ENCODE measurements around the gene SDHAF3.
"Not testable (repeated sequence)": the region's sequence is repeated elsewhere in the genome, so short reads cannot be mapped to it uniquely, and the experiment has no call there.

SDHAF3 gene

DNA sequence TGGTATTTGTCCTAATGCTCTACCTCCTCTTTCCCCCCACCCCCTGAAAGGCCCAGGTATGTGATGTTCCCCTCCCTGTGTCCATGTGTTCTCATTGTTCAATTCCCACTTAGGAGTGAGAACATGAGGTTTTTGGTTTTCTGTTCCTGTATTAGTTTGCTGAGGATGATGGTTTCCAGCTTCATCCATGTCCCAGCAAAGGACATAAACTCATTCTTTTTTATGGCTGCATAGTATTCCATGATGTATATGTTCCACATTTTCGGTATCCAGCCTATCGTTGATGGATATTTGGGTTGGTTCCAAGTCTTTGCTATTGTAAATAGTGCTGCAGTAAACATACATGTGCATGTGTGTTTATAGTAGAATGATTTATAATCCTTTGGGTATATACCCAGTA lies 5.6 kb downstream of the SDHAF3 start:
- not testable (repeated sequence) for DNase-seq (ENCODE audit: low read depth in 1 of 2, low spot score in 1 of 2)

DNA sequence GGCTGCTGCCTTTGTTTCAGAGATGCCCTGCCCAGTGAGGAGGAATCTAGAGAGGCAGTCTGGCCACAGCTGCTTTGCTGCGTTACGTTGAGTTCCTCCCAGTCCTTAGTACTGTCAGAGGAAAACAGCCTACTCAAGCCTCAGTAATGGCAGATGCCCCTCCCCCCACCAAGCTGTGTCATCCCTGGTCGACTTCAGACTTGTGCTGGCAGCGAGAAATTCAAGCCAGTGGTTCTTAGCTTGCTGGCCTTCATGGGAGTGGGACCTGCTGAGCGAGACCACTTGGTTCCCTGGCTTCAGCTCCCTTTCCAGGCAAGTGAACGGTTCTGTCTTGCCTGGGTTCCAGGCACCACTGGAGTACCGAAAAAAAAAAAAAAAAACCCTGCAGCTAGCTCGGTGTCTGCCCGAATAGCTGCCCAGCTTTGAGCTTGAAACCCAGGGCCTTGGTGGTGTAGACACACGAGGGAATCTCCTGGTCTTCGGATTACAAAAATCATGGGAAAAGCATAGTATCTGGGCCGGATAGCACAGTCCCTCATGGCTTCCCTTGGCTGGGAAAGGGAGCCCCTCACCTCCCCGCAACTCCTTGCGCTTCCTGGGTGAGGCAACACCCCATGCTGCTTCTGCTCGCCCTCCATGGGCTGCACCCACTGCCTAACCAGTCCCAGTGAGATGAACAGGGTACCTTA lies 9.1 kb downstream of the SDHAF3 start:
- DNase-seq (ENCODE audit: low read depth in 1 of 2, low spot score in 1 of 2): no peak

DNA sequence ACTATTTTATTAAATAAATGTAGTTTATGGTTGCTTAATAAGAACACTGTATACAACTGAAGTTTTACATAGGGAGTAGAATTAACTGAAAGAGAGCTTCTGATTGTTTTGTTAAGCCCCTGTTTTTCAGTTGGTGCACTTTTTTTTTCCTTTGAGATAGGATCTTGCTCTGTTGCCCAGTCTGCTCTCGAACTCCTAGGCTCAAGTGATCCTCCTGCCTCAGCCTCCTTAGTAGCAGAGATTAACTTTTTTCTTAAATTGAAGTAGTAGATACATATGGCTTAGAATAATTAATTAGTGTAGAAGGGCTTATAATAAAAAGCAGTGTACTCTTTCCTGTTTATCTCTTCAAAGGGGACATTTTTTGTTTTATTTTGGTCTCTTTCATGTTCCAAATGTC lies 11.2 kb downstream of the SDHAF3 start:
- DNase-seq (ENCODE audit: low read depth in 1 of 2, low spot score in 1 of 2): no peak

DNA sequence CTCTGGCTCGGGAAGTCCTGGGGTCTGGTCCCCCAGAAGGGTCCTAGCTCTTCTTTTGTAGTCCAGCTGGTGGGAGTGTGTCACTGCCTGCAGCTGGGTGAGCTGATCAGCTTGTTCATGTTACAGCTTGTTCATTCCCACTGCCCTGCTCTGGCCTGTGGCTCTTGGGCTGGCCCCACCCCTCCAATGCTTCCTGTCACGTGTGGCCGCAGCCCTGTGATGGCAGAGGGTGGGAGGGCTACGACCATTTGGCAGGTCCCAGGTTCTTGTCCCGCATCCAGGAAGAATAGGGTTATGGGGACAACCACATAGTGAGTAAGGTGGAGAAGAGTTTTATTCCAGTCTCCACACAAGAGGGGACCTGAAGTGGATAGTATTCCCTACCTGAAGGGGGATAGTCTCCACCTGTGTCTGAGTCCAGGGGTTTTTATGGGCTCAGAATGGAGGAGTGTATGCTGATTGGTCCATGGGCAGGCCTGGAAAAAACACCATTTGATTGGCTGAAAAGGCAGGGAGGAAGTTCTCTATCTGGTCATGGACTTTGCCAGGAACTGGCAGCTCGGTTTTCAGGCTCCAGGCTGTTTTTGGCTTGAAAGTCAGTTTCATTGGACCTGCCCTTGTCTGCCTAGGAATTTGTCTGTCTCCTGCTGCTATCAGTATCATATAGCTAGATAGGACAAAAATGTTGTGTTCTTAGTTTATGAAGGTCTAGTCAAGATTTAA lies 13.1 kb downstream of the SDHAF3 start:
- DNase-seq (ENCODE audit: low read depth in 1 of 2, low spot score in 1 of 2): no peak

DNA sequence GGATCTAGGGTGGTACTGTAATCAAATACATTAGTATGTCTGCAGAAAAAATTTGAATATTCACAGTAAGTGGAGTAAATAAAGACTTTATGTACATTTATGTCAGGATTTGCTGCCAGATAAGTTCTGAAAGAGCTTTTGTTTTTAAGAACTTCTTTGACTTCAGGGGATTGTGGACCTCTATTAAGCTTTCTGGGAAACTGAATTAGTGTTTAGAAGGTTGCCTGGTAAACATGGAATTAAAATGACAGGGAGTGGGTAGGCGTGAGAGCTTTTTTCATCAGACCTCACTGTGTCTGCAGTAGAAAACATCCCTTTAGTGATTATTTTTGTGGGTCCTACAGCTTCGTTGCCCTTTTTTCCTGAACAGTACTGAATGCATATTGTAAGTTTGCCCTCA lies 15.7 kb downstream of the SDHAF3 start:
- DNase-seq (ENCODE audit: low read depth in 1 of 2, low spot score in 1 of 2): no peak

DNA sequence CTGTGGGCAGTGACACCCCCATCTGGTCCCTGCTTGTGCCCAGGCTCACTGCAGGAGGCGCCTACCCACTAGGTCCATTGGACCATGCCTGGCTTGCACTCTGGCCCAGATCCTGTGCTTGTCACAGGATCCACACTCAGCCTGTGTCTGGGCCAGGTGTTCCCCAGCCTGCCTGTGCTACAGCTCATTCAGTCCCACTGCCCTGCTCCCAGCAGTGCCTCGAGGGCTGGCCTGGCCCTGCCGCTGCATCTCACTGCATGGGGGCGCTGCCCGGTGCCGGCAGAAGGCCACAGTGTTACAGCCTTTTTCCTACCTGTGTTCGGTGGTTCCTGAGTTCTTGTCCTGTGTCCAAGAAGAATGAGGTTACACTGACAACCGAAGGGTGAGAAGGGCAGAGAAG lies 21.3 kb downstream of the SDHAF3 start:
- DNase-seq (ENCODE audit: low read depth in 1 of 2, low spot score in 1 of 2): no peak

DNA sequence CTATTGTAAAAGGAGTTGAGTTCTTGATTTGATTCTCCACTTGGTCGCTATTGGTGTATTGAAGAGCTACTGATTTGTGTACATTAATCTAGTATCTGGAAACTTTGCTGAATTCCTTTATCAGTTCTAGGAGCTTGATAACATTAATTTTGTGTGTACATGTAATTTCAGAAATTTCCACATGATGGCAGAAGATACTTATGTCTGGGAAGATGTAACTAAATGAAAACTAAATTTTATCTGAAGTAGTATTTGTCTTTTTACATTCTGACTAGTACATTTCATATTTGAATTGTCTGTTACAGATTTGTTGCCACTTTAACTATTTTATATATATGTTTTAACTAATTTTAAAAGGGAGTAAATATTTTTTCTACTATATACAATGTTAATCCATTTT lies 27.6 kb downstream of the SDHAF3 start:
- DNase-seq (ENCODE audit: low read depth in 1 of 2, low spot score in 1 of 2): no peak

DNA sequence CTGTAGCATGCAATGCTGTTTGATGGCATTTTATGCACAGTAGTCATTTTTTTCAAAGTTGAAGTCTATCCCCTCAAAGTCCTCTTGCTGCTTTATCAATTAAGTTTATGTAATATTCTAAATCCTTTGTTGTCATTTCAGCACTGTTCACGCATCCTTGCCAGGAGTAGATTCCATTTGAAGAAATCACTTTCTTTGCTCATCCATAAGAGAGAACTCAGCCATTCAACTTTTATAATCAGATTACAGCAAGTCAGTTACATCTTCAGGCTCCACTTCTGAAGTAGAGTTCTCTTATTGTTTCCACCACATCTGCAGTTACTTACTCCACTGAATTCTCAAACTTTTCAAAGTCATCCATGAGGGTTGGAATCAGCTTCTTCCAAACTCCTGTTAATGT lies 32.3 kb downstream of the SDHAF3 start:
- DNase-seq (ENCODE audit: low read depth in 1 of 2, low spot score in 1 of 2): no peak

DNA sequence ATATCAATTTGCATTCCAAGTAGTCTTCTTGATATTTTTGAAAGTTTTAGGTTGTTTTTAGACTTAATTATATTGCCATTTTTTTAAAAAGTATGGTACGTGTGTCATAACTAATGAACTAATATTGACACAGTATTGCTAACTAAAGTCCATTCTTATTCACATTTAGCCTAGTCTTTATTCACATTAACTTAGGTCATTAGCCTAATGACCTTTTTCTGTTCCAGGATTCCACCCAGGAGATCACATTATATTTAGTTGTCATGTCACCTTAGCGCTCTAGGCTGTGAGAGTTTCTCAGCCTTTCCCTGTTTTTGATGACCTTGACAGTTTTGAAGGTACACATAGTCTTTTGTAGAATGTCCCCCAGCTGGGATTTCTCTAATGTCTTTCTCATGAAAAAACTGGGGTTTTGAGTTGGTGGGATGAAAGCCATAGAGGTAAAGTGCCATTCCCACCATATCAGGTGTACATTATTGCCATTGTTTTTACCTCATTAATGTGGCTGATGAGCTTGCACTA lies 38.5 kb downstream of the SDHAF3 start:
- no peak for DNase-seq (ENCODE audit: low read depth in 1 of 2, low spot score in 1 of 2)

DNA sequence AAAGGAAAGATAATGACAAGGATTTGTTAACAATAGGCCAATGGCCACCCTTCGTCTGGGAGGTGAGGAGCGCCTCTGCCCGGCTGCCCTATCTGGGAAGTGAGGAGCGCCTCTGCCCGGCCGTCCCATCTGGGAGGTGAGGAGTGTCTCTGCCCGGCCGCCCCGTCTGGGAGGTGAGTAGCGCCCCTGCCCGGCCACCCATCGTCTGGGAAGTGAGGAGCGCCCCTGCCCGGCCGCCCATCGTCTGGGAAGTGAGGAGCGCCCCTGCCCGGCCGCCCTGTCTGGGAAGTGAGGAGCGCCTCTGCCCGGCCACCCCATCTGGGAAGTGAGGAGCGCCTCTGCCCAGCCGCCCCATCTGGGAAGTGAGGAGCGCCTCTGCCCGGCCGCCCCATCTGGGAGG lies 42.5 kb downstream of the SDHAF3 start:
- DNase-seq (ENCODE audit: low read depth in 1 of 2, low spot score in 1 of 2): not testable (repeated sequence)

DNA sequence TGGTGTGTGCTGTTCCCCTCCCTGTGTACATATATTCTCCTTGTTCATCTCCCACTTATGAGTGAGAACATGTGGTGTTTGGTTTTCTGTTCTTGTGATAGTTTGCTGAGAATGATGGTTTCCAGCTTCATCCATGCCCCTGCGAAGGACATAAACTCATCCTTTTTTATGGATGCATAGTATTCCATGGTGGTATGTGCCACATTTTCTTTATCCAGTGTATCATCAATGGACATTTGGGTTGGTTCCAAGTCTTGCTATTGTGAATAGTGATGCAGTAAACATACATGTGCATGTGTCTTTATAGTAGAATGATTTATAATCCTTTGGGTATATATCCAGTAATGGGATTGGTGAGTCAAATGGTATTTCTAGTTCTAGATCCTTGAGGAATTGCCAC lies 44.1 kb downstream of the SDHAF3 start:
- DNase-seq (ENCODE audit: low read depth in 1 of 2, low spot score in 1 of 2): not testable (repeated sequence)

DNA sequence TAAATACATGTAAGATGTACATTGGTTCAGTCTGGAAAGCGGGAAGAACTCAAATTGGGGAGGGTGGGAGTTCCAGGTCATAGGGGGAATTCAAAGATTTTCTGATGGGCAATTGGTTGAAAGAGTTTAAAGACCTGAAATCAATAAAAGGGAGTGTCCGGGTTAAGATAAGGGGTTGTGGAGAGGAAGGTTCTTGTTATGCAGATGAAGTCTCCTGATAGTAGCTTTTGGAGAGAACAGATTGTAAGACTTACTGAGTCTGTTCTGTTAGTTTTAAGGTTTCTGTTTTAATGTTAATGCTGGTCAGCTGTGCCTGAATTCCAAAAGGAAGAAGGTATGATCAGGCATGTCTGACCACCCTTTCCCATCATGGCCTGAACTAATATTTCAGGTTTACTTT lies 48.8 kb downstream of the SDHAF3 start:
- no peak for DNase-seq (ENCODE audit: low read depth in 1 of 2, low spot score in 1 of 2)

DNA sequence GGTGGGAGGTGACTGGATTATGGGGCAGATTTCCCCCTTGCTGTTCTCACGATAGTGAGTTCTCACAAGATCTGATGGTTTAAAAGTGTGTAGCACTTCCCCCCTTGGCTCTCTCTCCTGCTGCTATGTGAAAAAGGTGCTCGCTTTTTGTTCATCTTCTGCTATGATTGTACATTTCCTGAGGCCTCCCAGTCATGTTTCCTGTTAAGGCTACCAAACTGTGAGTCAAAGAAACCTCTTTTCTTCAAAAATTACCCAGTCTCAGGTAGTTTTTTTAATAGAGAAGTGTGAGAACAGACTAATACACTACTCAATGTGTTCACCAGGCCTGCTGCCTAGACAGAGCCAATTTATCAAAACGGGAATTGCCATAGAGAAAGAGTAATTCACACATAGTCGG lies 49.7 kb downstream of the SDHAF3 start:
- no peak for DNase-seq (ENCODE audit: low read depth in 1 of 2, low spot score in 1 of 2)

DNA sequence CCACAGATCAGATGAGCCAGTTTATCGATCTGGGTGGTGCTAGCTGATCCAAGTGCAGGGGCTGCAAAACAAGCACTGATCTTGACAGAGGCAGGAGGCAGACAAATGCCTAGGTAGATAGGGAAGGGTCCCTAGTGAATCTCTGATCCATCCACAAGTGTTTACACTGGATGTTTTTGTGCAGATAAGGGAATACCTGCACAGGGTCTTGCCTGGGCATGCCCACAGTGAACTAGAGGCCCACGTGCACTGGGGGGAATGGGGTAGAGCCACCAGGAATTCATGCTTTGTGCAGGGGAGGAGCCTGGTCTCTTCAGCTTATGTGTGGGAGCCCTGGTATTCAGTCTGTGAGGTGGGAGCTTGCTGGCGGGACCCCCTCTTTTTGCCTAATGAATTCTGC lies 50.3 kb downstream of the SDHAF3 start:
- DNase-seq (ENCODE audit: low read depth in 1 of 2, low spot score in 1 of 2): no peak

DNA sequence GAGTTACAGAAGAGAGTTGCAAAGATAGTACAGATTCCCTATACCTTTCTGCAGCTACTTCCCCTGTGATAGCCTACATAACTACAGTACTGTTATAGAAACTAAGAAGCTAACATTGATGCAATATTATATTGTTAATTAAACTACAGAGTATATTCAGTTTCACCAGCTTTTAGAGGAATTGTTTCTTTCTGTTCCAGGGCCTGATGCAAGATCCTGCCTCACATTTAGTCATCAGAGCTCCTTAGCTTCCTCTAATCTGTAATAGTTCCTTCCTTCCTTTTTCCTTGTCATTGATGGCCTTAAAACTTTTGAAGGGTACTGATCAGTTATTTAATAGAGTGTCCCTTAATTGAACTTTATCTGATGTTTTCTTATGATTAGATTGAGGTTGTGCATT lies 56.8 kb downstream of the SDHAF3 start:
- no peak for DNase-seq (ENCODE audit: low read depth in 1 of 2, low spot score in 1 of 2)

DNA sequence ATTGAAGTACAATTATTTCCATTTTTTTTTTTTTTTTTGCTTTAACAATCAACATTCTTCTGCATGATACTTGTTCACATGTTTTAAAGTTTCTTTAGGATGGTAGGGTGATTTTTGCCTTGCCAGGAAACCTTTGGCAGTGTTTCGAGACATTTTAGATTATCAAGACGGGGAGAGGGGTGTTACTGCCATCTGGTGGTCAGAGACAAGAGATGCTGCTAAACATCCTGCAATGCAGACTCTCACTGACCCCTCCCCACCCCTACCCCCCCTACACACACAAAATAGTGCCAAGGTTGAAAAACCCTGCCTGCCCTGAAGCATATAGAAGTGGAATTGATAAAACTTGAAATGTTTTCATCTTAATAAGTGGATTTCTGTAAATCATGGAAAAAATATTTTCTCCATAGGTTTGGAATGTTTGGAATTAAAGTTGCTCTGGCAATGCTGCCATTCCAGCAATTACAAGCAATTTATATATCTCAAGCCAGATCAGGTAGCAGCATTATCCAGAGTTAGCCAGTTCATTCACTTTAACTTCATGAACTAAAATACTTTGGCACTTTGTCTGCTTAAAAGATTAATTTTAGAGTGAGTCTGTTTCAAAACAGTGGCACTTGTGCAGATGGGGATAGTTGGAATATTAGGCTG lies 62.1 kb downstream of the SDHAF3 start:
- peak in 1 of 2 donors; percentile 21 for DNase-seq (ENCODE audit: low read depth in 1 of 2, low spot score in 1 of 2)

DNA sequence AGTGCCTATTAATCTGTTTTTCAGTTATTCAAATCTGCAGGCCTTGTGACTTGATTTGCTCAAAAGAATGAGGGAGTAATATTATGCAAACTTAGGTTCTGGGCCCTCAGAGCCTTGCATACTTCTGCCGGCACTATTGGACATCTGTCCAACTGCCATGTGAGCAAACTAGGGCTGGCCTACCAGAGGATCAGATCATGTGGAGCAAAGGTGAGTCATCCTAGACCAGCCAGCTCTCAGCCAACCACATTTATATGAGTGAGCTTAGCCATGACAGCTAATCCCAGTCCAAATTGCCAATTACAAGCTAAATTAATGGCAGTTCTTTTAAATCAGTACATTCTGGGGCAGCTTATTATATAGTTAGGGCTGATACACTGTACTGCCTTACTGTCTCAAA lies 69.6 kb downstream of the SDHAF3 start:
- DNase-seq (ENCODE audit: low read depth in 1 of 2, low spot score in 1 of 2): no peak

DNA sequence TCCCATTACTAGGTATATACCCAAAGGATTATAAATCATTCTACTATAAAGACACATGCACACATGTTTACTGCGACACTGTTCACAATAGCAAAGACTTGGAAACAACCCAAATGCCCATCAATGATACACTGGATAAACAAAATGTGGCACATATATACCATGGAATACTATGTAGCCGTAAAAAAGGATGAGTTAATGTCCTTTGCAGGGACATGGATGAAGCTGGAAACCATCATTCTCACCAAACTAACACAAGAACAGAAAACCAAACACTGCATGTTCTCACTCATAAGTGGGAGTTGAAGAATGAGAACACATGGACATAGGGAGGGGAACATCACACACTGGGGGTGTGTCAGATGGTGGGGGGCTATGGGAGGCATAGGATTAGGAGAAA lies 78.7 kb downstream of the SDHAF3 start:
- not testable (repeated sequence) for DNase-seq (ENCODE audit: low read depth in 1 of 2, low spot score in 1 of 2)

DNA sequence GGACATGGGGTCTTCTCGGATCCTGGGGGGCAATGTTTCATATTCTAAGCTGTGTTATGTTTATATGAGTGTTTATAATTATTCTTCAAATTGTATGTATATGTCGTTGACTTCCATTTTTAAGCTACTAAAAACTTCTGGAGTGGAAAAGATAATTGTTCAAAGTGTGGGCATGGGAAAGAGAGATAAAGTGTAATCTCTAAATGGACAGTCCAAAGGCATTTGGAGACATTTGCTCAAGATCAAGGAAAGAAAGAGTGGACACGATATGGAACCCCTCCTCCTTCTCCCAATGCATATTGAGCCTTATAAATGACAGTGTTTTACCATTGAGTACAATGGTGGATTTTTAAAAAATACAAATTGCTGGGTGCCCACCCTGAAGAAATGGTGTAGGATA lies 81.1 kb downstream of the SDHAF3 start:
- DNase-seq (ENCODE audit: low read depth in 1 of 2, low spot score in 1 of 2): no peak

DNA sequence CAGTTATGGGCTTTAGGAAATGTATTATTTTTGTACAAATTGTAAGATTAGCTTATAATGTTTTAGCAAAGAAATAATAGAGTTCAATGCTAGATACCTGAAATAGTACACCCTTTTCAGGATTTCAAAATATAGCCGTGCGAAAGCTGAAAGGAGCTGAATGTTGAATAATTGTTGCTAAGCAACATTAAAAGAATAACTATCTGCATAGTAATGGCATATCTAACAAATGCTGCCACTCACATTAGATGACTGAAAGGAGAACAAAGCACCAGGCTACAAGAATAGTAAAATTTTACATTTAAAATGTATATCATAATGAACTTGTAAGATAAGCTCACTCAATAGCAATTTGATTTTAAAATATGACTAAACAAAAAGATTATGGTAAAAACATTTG lies 82.5 kb downstream of the SDHAF3 start:
- DNase-seq (ENCODE audit: low read depth in 1 of 2, low spot score in 1 of 2): no peak

DNA sequence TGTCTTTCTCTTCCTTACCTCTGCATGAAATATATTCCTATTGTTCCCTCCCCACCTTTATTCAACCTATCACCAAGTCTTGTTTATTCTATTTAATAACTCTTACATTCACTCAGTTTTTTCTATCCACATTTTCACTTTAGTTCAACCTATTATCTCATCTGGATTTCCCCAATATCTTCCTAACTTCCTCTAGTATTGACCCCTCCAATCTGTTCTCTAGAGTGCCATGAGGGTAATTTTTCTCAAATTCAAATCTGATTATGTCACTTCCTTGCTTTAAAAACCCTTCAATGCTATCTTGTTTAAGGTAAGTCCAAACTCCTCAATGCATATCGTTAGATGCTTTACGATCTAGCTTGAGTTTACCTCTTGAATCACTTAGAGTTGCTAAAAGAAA lies 86.5 kb downstream of the SDHAF3 start:
- DNase-seq (ENCODE audit: low read depth in 1 of 2, low spot score in 1 of 2): no peak

DNA sequence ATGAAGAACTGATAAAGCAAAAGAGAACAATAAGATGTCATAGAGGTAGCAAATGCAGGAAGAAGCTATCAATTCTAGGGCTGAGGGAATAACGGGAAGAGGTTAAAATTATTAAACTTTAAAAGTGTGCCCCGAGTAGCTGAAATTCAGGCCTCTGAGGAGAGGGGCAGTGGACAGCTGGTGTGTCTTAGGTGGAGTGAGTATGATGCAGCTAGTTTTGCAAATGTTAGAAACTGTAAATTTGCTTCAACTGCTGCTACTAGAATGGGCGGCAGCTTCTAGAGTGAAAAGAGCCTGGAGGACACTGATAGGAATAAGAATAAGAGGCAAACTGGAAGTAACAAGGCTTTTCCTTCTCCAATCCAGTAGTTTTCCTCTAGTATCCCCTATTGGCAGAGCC lies 87.3 kb downstream of the SDHAF3 start:
- DNase-seq (ENCODE audit: low read depth in 1 of 2, low spot score in 1 of 2): no peak

Data from activated CD4-positive, alpha-beta T cell treated with anti-CD3 and anti-CD28 coated beads, Interleukin-2, amount 50 U/mL, for 24 hours (primary cell).